Measurements from ENCODE around the gene MBD5. TPM values are rescaled to one million over a fixed set of nuclear protein-coding genes. Genes with fewer than 3 reads are reported as not detected.

Gene MBD5
- total and polyA plus RNA-seq, 4 donors: 27.7 to 58.6 (median 37.8) TPM

DNA sequence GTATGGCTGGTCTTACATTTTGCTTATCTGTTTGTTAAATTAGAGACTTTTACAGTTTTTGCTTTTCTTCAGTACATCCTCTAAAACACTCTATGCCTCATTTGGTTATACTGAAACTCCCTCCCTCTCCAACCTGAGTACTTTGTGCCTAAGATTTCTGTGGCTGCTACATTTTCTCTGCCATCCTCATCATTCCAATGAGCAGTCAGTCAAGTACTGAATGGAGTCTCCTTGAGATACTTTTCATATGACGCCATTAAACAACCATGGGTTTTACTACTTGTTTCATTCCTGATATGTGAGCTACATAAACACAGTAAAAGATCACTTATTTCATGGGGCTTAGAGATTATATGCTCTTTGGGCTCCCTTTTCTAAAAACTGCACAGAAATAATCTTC lies 427.0 kb downstream of the MBD5 start:
- no peak overlapping the region for H3K27ac ChIP-seq (ENCODE audit: low read depth, low read length)
- no peaks in the 10 kb centered on the region for H3K9me3 ChIP-seq (ENCODE audit: control insufficient read depth, insufficient read depth, low read length)
- WGBS (ENCODE audit: insufficient coverage): no CpG with 5 or more reads among the region's 1 CpG
- H3K36me3 ChIP-seq (ENCODE audit: control insufficient read depth, insufficient read depth, low read length): no peaks in the 10 kb centered on the region
- H3K27me3 ChIP-seq (ENCODE audit: control insufficient read depth, insufficient read depth, low read length): no peaks in the 10 kb centered on the region
- no peak overlapping the region for H3K4me3 ChIP-seq (ENCODE audit: low read depth, low read length)
- no peak for DNase-seq (ENCODE audit: low read depth in 4 of 6, low spot score in 6 of 6)
- no peaks in the 10 kb centered on the region for H3K4me1 ChIP-seq (ENCODE audit: control insufficient read depth, insufficient read depth, low read length)

DNA sequence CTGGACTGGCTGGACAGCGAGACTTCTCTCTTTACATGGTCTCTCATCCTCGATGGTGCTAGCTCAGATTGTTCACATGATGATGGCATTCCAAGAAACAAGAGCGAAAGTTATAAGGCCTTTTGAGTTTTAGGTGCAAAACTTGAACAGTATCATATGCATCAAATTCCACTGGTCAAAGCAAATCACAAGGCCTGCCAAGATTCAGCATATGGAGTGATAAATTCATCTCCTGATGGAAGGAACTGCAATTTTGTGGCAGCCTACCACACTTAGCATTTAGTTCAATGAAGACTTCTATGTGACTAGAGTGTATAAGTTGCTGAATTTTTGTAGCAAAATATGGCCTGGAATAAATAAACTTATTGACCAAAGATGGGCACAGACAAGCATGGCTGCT lies 429.6 kb downstream of the MBD5 start:
- Histone ChIP-seq H3K27me3 (ENCODE audit: control insufficient read depth, insufficient read depth, low read length) (no peaks in the 10 kb centered on the region), H3K4me3 (ENCODE audit: low read depth, low read length) (no peak overlapping the region), H3K27ac (ENCODE audit: low read depth, low read length) (no peak overlapping the region), H3K36me3 (ENCODE audit: control insufficient read depth, insufficient read depth, low read length) (no peaks in the 10 kb centered on the region), H3K4me1 (ENCODE audit: control insufficient read depth, insufficient read depth, low read length) (no peaks in the 10 kb centered on the region), H3K9me3 (ENCODE audit: control insufficient read depth, insufficient read depth, low read length) (no peaks in the 10 kb centered on the region)
- peak in 1 of 6 donors; percentile 38 for DNase-seq (ENCODE audit: low read depth in 4 of 6, low spot score in 6 of 6)
- no CpG with 5 or more reads among the region's 3 CpGs for WGBS (ENCODE audit: insufficient coverage)

DNA sequence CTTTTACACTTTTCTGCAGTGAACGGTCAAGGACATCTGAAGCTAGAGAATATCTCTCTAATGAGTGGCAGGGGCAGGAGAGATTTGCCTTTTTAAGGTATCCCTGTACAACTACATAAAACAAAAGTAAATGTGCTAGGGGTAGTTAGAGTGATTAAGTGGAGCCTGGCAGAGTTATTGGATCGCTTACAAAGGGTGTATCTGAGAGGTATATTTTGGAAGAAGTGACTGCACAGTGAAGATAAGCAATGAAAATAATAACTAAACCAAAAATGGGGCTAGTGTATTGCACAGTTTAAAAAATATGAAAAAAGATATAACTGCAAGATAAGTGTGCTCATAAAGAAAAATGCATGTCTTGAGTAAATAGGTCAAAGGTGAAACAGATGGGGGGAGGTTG lies 430.2 kb downstream of the MBD5 start:
- DNase-seq (ENCODE audit: low read depth in 4 of 6, low spot score in 6 of 6): no peak
- H3K27me3 ChIP-seq (ENCODE audit: control insufficient read depth, insufficient read depth, low read length): no peaks in the 10 kb centered on the region
- no CpG with 5 or more reads among the region's 2 CpGs for WGBS (ENCODE audit: insufficient coverage)
- no peaks in the 10 kb centered on the region for H3K36me3 ChIP-seq (ENCODE audit: control insufficient read depth, insufficient read depth, low read length)
- no peak overlapping the region for H3K4me3 ChIP-seq (ENCODE audit: low read depth, low read length)
- H3K4me1 ChIP-seq (ENCODE audit: control insufficient read depth, insufficient read depth, low read length): no peaks in the 10 kb centered on the region
- no peaks in the 10 kb centered on the region for H3K9me3 ChIP-seq (ENCODE audit: control insufficient read depth, insufficient read depth, low read length)
- H3K27ac ChIP-seq (ENCODE audit: low read depth, low read length): no peak overlapping the region

DNA sequence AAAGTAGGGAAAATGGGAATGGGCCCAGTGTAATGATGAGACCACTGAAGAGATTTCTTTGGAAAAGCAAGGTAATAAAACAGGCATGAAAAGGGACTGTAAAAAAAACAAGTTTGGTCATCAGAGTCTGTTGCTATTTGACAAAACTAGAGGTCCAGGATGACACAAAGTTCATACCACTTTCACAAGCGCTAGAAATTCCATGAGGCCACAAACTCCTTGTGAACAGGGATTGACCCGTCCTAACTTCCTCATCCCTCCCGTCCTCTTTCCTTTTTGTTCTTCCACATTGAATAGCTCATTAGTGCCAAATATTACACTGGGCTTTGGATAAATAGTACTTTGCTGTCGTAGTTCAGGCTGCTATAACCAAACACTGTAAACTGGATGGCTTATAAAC lies 434.9 kb downstream of the MBD5 start:
- Histone ChIP-seq H3K36me3 (ENCODE audit: control insufficient read depth, insufficient read depth, low read length) (no peaks in the 10 kb centered on the region), H3K27ac (ENCODE audit: low read depth, low read length) (no peak overlapping the region), H3K9me3 (ENCODE audit: control insufficient read depth, insufficient read depth, low read length) (no peaks in the 10 kb centered on the region), H3K27me3 (ENCODE audit: control insufficient read depth, insufficient read depth, low read length) (no peaks in the 10 kb centered on the region), H3K4me3 (ENCODE audit: low read depth, low read length) (no peak overlapping the region), H3K4me1 (ENCODE audit: control insufficient read depth, insufficient read depth, low read length) (no peaks in the 10 kb centered on the region)
- no peak for DNase-seq (ENCODE audit: low read depth in 4 of 6, low spot score in 6 of 6)
- 92% methylated on average over 2 of the region's 4 CpGs for WGBS (ENCODE audit: insufficient coverage)

DNA sequence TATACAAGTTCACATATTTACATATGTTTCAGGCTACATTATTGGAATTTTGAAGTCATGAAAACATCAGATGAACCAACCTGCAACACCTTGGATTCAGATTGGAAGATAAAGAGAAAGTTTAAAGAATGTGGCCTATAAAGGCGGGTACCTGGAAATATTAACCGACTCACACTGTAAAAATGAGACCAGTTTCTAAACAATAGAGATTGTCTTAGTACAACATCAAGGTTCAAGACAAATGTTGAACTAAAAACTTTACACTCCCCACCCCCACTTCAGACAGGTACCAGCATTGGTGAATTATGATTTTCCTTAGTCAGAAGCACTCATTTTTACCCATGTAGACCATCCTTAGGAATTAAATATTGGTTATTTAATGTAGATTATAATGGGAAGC lies 437.3 kb downstream of the MBD5 start:
- Histone ChIP-seq H3K4me1 (ENCODE audit: control insufficient read depth, insufficient read depth, low read length) (no peaks in the 10 kb centered on the region), H3K4me3 (ENCODE audit: low read depth, low read length) (no peak overlapping the region), H3K36me3 (ENCODE audit: control insufficient read depth, insufficient read depth, low read length) (no peaks in the 10 kb centered on the region), H3K27ac (ENCODE audit: low read depth, low read length) (no peak overlapping the region), H3K9me3 (ENCODE audit: control insufficient read depth, insufficient read depth, low read length) (no peaks in the 10 kb centered on the region), H3K27me3 (ENCODE audit: control insufficient read depth, insufficient read depth, low read length) (no peaks in the 10 kb centered on the region)
- WGBS (ENCODE audit: insufficient coverage): no CpG with 5 or more reads among the region's 2 CpGs
- no peak for DNase-seq (ENCODE audit: low read depth in 4 of 6, low spot score in 6 of 6)

DNA sequence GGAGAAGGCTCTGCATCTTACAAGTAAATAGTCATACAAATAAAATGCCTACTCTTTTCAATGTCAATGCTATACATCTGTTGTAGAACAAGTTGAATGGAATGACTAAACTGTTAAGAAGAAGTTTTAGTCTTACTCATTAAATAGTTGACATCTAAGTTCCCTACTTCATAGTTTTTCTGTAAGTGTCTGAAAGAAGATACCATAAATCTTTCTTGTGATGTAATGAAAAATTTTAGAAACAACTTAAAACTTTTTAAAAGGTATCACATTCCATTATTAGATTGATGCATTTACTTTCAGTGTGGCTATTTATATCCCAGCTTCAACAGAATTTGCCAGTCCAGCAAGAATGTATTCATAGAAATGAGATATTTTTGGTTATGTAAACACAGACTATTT lies 438.5 kb downstream of the MBD5 start:
- Histone ChIP-seq H3K4me3 (ENCODE audit: low read depth, low read length) (no peak overlapping the region), H3K27ac (ENCODE audit: low read depth, low read length) (no peak overlapping the region), H3K36me3 (ENCODE audit: control insufficient read depth, insufficient read depth, low read length) (no peaks in the 10 kb centered on the region), H3K27me3 (ENCODE audit: control insufficient read depth, insufficient read depth, low read length) (no peaks in the 10 kb centered on the region), H3K9me3 (ENCODE audit: control insufficient read depth, insufficient read depth, low read length) (no peaks in the 10 kb centered on the region), H3K4me1 (ENCODE audit: control insufficient read depth, insufficient read depth, low read length) (no peaks in the 10 kb centered on the region)
- DNase-seq (ENCODE audit: low read depth in 4 of 6, low spot score in 6 of 6): no peak

DNA sequence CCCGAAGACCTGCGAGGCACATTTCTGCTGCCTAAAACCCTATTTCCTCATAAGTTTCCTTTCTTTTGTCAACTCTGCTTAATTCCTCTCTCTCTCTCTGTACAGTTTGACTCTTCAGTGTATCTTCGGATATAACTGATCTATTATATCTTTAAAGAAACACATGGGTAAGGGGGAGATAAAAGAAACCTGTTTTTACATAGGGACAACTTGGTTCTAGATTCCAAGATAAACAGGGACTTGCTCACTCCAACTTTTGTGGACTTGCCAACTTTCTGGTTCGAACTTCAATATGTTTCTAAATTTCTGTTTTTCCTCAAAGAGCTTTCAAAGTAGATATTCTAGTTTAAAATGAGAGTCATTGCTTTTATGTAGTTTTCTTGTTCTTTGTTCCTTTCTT lies 441.0 kb downstream of the MBD5 start:
- Histone ChIP-seq H3K27me3 (ENCODE audit: control insufficient read depth, insufficient read depth, low read length) (no peaks in the 10 kb centered on the region), H3K4me3 (ENCODE audit: low read depth, low read length) (no peak overlapping the region), H3K27ac (ENCODE audit: low read depth, low read length) (no peak overlapping the region), H3K9me3 (ENCODE audit: control insufficient read depth, insufficient read depth, low read length) (no peaks in the 10 kb centered on the region), H3K4me1 (ENCODE audit: control insufficient read depth, insufficient read depth, low read length) (no peaks in the 10 kb centered on the region), H3K36me3 (ENCODE audit: control insufficient read depth, insufficient read depth, low read length) (no peaks in the 10 kb centered on the region)
- WGBS (ENCODE audit: insufficient coverage): 100% methylated on average over 2 of the region's 4 CpGs
- no peak for DNase-seq (ENCODE audit: low read depth in 4 of 6, low spot score in 6 of 6)

DNA sequence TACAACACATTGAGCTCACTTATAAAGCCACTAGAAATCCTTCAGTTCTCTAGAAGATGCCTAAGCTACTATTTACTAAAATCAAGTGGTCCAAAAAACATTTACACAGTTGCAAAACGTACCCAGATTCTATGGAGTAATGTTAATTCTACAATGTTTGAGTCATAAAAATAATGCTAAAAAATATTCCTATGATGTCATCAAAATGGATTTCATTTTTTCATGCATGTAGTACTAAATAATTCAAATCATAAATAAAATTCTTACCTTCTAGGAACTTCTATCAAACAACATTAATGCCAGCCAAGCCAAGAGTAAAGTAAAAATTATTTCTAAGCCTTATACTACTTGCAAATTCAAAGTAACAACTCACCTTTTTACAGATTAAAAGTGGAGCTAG lies 454.7 kb downstream of the MBD5 start:
- no peak overlapping the region for H3K4me3 ChIP-seq (ENCODE audit: low read depth, low read length)
- no CpG with 5 or more reads among the region's 1 CpG for WGBS (ENCODE audit: insufficient coverage)
- no peak overlapping the region for H3K27ac ChIP-seq (ENCODE audit: low read depth, low read length)
- H3K36me3 ChIP-seq (ENCODE audit: control insufficient read depth, insufficient read depth, low read length): no peaks in the 10 kb centered on the region
- no peaks in the 10 kb centered on the region for H3K9me3 ChIP-seq (ENCODE audit: control insufficient read depth, insufficient read depth, low read length)
- no peaks in the 10 kb centered on the region for H3K4me1 ChIP-seq (ENCODE audit: control insufficient read depth, insufficient read depth, low read length)
- no peak for DNase-seq (ENCODE audit: low read depth in 4 of 6, low spot score in 6 of 6)
- H3K27me3 ChIP-seq (ENCODE audit: control insufficient read depth, insufficient read depth, low read length): no peaks in the 10 kb centered on the region

DNA sequence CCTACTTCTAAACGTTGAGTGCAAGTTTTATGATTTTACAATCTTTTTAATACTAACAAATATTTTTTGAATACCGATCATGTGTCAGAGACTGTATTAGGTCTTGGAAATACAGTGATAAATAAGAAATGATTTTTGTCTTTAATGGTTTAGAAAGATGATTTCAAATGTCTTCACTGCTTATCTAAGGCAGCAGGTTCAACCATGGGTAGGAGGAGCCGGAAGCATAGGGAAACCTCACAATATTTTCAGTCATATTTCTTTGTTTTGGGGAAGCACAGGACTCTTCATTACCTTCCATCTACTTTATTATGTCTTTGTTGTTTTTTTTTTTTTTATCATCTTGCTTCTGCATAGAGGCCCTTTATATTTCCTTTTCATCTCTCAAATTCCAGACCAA lies 458.5 kb downstream of the MBD5 start:
- Histone ChIP-seq H3K27ac (ENCODE audit: low read depth, low read length) (no peak overlapping the region), H3K9me3 (ENCODE audit: control insufficient read depth, insufficient read depth, low read length) (no peaks in the 10 kb centered on the region), H3K27me3 (ENCODE audit: control insufficient read depth, insufficient read depth, low read length) (no peaks in the 10 kb centered on the region), H3K36me3 (ENCODE audit: control insufficient read depth, insufficient read depth, low read length) (no peaks in the 10 kb centered on the region), H3K4me3 (ENCODE audit: low read depth, low read length) (no peak overlapping the region), H3K4me1 (ENCODE audit: control insufficient read depth, insufficient read depth, low read length) (no peaks in the 10 kb centered on the region)
- no CpG with 5 or more reads among the region's 3 CpGs for WGBS (ENCODE audit: insufficient coverage)
- no peak for DNase-seq (ENCODE audit: low read depth in 4 of 6, low spot score in 6 of 6)

DNA sequence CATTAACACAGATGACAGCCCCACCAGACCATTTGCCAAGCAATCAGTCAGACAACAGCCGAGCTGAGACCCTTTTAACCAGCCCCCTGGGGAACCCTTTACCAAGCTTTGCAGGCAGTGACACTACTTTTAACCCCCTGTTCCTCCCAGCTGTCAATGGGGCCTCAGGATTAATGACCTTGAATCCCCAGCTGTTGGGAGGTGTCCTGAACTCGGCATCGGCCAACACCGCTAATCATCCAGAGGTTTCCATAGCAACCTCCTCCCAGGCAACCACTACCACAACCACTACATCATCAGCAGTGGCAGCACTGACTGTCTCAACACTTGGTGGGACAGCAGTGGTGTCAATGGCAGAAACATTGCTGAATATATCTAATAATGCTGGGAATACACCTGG lies 462.8 kb downstream of the MBD5 start:
- no peaks in the 10 kb centered on the region for H3K4me1 ChIP-seq (ENCODE audit: control insufficient read depth, insufficient read depth, low read length)
- DNase-seq (ENCODE audit: low read depth in 4 of 6, low spot score in 6 of 6): peak in 2 of 6 donors; percentile 12 to 69
- no peaks in the 10 kb centered on the region for H3K27me3 ChIP-seq (ENCODE audit: control insufficient read depth, insufficient read depth, low read length)
- H3K27ac ChIP-seq (ENCODE audit: low read depth, low read length): no peak overlapping the region
- no peak overlapping the region for H3K4me3 ChIP-seq (ENCODE audit: low read depth, low read length)
- no peaks in the 10 kb centered on the region for H3K36me3 ChIP-seq (ENCODE audit: control insufficient read depth, insufficient read depth, low read length)
- H3K9me3 ChIP-seq (ENCODE audit: control insufficient read depth, insufficient read depth, low read length): no peaks in the 10 kb centered on the region
- WGBS (ENCODE audit: insufficient coverage): 2% methylated on average over 4 of the region's 4 CpGs
